Panc1 (cell line): ENCODE results near the gene ATP2A2. TPM values are rescaled to one million over a fixed set of nuclear protein-coding genes. Genes with fewer than 3 reads are reported as not detected.

Experiments used
- ATAC-seq: fragments of 200-7000 bp; cut with Tn5 transposase; 2 replicates; pipeline ENCODE4 v1.9.1; 2020; ENCODE audit warnings: mild to moderate bottlenecking, moderate library complexity
- BruUV-seq: library from RNA; stranded (reverse); fragments of 400-500 nt; replicated peaks from 2 replicates; lab custom pipeline; 2021; lab: Mats Ljungman, UMichigan
- CTCF ChIA-PET: fragments of 300-600 bp; sonication (Branson Sonifier 250); formaldehyde crosslinking; loops from one replicate; lab custom pipeline; 2022; ENCODE audit warnings: antibody characterized with exemption; lab: Charles Lee
- POLR2A ChIA-PET: fragments of 300-600 bp; sonication (Branson Sonifier 250); formaldehyde crosslinking; loops from one replicate; lab custom pipeline; 2022; ENCODE audit warnings: antibody characterized with exemption; lab: Charles Lee
- DNase-seq: peaks from one replicate; pipeline ENCODE4 v3.0.0-alpha.2; 2010; ENCODE audit warnings: low read depth, low spot score
- H3K27ac ChIP-seq: 2 replicates; pipeline ENCODE4 v1.5.1; 2011; ENCODE audit warnings: mild to moderate bottlenecking, low read length, inconsistent platforms
- H3K27me3 ChIP-seq: fragments of 200-500 bp; sonication (Bioruptor generic); 2 replicates; pipeline ENCODE4 v1.6.0; 2014; ENCODE audit warnings: low read length, inconsistent platforms; ENCODE audit not compliant: control insufficient read depth, insufficient read depth
- H3K36me3 ChIP-seq: fragments of 200-500 bp; sonication (Bioruptor generic); 2 replicates; pipeline ENCODE4 v1.5.1; 2014; ENCODE audit warnings: inconsistent platforms, mild to moderate bottlenecking, low read length, moderate library complexity; ENCODE audit not compliant: control insufficient read depth, insufficient read depth
- H3K4me1 ChIP-seq: 2 replicates; pipeline ENCODE4 v1.5.1; 2011; ENCODE audit warnings: inconsistent platforms, mild to moderate bottlenecking, low read length, moderate library complexity; ENCODE audit not compliant: control insufficient read depth, insufficient read depth
- H3K4me3 ChIP-seq, 2 experiments: 2 replicates each; pipeline ENCODE4 v1.5.1; 2011 to 2012; ENCODE audit warnings: low read depth in 2 of 2, low read length in 2 of 2, mild to moderate bottlenecking in 2 of 2, inconsistent platforms in 1 of 2, moderate library complexity in 1 of 2
- H3K9me3 ChIP-seq: fragments of 200-500 bp; sonication (Bioruptor generic); 2 replicates; pipeline ENCODE4 v1.5.1; 2014; ENCODE audit warnings: low read depth, mild to moderate bottlenecking, inconsistent platforms, low read length, moderate library complexity; ENCODE audit not compliant: control insufficient read depth, insufficient read depth
- POLR2AphosphoS5 ChIP-seq: IDR thresholded peaks from 2 replicates; pipeline ENCODE4 v1.6.1; 2012; ENCODE audit warnings: mild to moderate bottlenecking, low read depth, low read length, moderate library complexity
- SIN3A ChIP-seq: IDR thresholded peaks from 2 replicates; pipeline ENCODE4 v1.6.1; 2012; ENCODE audit warnings: low read depth, mild to moderate bottlenecking, low read length, moderate library complexity, borderline replicate concordance; ENCODE audit not compliant: insufficient read depth
- TCF7L2 ChIP-seq: IDR thresholded peaks from 2 replicates; pipeline ENCODE4 v1.6.1; 2011; ENCODE audit warnings: mild to moderate bottlenecking, low read depth, low read length, inconsistent platforms
- in situ Hi-C: cut with HindIII; loops from 2 replicates; pipeline ENCODE4 v1.10.0; 2016; ENCODE audit warnings: low sequenced_read_pairs, low pct_unique_long_range_greater_than_20kb
- intact Hi-C: fragments of 100-400 bp; cut with micrococcal nuclease; formaldehyde crosslinking; loops from one replicate; pipeline ENCODE4 v1.10.0; 2022; ENCODE audit not compliant: unreplicated experiment
- total RNA-seq: library from RNA; stranded (reverse); gene quantifications from one replicate; pipeline ENCODE4 v1.2.1, GENCODE V29; 2021; ENCODE audit not compliant: unreplicated experiment
- TF ChIP-seq, protein P1 (sequence below), 2 experiments: IDR thresholded peaks; 2 replicates each; pipeline ENCODE4 v1.6.1; 2011 to 2012; ENCODE audit warnings: low read depth in 2 of 2, control low read depth in 1 of 2, low read length in 1 of 2, mild to moderate bottlenecking in 1 of 2, moderate library complexity in 1 of 2; ENCODE audit not compliant: insufficient read depth in 1 of 2
- TF ChIP-seq, protein P2 (sequence below): fragments of 450-650 bp; IDR thresholded peaks from 2 replicates; pipeline ENCODE4 v1.5.1; 2017; ENCODE audit warnings: mild to moderate bottlenecking

The ATP2A2 gene
- total RNA-seq, 1 experiment from 2014 or later, result 286 TPM

DNA sequence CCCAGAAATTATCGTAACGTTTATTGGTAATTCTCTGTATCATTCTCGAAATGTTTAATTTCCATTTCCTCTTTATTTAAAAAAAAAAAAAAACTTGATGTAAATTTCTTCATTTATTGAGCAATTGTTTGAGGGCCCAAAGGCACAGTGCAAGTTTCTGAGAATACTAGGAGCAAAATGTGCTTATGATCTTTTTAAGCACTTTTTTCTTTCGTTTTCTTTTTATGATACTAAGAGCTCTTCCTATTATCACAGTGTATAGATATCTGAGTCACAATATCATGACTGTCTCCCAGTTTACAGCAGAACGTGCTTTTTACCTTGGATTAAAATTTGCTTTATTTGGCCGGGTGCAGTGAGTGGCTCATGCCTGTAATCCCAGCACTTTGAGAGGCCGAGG, 5.6 kb downstream of the ATP2A2 start:
- no peak for DNase-seq
- TF ChIP-seq TCF7L2 (no peak), POLR2AphosphoS5 (no peak), SIN3A (no peak)
- TF ChIP-seq, protein P1, sequence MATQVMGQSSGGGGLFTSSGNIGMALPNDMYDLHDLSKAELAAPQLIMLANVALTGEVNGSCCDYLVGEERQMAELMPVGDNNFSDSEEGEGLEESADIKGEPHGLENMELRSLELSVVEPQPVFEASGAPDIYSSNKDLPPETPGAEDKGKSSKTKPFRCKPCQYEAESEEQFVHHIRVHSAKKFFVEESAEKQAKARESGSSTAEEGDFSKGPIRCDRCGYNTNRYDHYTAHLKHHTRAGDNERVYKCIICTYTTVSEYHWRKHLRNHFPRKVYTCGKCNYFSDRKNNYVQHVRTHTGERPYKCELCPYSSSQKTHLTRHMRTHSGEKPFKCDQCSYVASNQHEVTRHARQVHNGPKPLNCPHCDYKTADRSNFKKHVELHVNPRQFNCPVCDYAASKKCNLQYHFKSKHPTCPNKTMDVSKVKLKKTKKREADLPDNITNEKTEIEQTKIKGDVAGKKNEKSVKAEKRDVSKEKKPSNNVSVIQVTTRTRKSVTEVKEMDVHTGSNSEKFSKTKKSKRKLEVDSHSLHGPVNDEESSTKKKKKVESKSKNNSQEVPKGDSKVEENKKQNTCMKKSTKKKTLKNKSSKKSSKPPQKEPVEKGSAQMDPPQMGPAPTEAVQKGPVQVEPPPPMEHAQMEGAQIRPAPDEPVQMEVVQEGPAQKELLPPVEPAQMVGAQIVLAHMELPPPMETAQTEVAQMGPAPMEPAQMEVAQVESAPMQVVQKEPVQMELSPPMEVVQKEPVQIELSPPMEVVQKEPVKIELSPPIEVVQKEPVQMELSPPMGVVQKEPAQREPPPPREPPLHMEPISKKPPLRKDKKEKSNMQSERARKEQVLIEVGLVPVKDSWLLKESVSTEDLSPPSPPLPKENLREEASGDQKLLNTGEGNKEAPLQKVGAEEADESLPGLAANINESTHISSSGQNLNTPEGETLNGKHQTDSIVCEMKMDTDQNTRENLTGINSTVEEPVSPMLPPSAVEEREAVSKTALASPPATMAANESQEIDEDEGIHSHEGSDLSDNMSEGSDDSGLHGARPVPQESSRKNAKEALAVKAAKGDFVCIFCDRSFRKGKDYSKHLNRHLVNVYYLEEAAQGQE (IDR thresholded peaks at IDR 0.05; ENCODE audit: insufficient read depth in 1 of 2, low read depth in 2 of 2, low read length in 1 of 2), result no peak
- TF ChIP-seq, protein P2, sequence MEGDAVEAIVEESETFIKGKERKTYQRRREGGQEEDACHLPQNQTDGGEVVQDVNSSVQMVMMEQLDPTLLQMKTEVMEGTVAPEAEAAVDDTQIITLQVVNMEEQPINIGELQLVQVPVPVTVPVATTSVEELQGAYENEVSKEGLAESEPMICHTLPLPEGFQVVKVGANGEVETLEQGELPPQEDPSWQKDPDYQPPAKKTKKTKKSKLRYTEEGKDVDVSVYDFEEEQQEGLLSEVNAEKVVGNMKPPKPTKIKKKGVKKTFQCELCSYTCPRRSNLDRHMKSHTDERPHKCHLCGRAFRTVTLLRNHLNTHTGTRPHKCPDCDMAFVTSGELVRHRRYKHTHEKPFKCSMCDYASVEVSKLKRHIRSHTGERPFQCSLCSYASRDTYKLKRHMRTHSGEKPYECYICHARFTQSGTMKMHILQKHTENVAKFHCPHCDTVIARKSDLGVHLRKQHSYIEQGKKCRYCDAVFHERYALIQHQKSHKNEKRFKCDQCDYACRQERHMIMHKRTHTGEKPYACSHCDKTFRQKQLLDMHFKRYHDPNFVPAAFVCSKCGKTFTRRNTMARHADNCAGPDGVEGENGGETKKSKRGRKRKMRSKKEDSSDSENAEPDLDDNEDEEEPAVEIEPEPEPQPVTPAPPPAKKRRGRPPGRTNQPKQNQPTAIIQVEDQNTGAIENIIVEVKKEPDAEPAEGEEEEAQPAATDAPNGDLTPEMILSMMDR, result no peak
- ChIA-PET POLR2A (no interaction called here), CTCF (no interaction called here)
- Histone ChIP-seq H3K27ac (no peak overlapping the region), H3K36me3 (peaks cover 36% of the 10 kb centered on the region), H3K4me1 (peaks cover 39% of the 10 kb centered on the region), H3K9me3 (no peaks in the 10 kb centered on the region), H3K4me3 (no peak overlapping the region), H3K27me3 (no peaks in the 10 kb centered on the region)
- in situ Hi-C loops, result no loop called here
- no TSS peak for BruUV-seq
- no peak for ATAC-seq
- intact Hi-C loops, result loop anchor here (10.0 kb wide), 1 partner anchor 182 kb away; no protein-coding TSS in a partner anchor

- peaks cover 35% of the 10 kb centered on the region for H3K36me3 ChIP-seq
- POLR2A ChIA-PET, result interaction anchor here (0.6 kb wide), 1 partner anchor 186 kb away, joined by 7 read pairs; no protein-coding TSS in a partner anchor
- DNase-seq (no peak), ATAC-seq (no peak)
- H3K27me3 ChIP-seq, result no peaks in the 10 kb centered on the region
- TF ChIP-seq, protein P1 (IDR thresholded peaks at IDR 0.05; ENCODE audit: insufficient read depth in 1 of 2, low read depth in 2 of 2, low read length in 1 of 2), result no peak
- TF ChIP-seq, protein P2, result no peak
- no peak for TF ChIP-seq POLR2AphosphoS5
- no peak for TF ChIP-seq SIN3A
- no peak for TF ChIP-seq TCF7L2
- BruUV-seq, result no TSS peak
- H3K27ac ChIP-seq, result no peak overlapping the region
- H3K9me3 ChIP-seq, result no peaks in the 10 kb centered on the region
- no peak overlapping the region for H3K4me3 ChIP-seq
- peaks cover 38% of the 10 kb centered on the region for H3K4me1 ChIP-seq
- CTCF ChIA-PET, result interaction anchor here (0.5 to 0.7 kb wide), 2 partner anchors 63 to 143 kb away, joined by 4 to 7 read pairs; no protein-coding TSS in a partner anchor
- in situ Hi-C loops (no loop called here), intact Hi-C loops (loop anchor here (10.0 kb wide), 1 partner anchor 183 kb away; no protein-coding TSS in a partner anchor)
These were observed 6.9 kb downstream of the ATP2A2 start for GRCh38 chr12:110287986-110288385.
